Activated naive CD4-positive, alpha-beta T cell treated with anti-CD3 and anti-CD28 coated beads, Interleukin-2, amount 50 U/mL, for 16 hours (primary cell): ENCODE results near the gene IRF1.
A peak's percentile ranks its signal among the peaks of the same experiment; 100 is the strongest.
"Not testable (repeated sequence)": the region's sequence is repeated elsewhere in the genome, so short reads cannot be mapped to it uniquely, and the experiment has no call there.

ENCODE experiments used
- DNase-seq: peaks from one replicate; pipeline ENCODE4 v3.0.0-alpha.2; 2020

Gene IRF1, protein sequence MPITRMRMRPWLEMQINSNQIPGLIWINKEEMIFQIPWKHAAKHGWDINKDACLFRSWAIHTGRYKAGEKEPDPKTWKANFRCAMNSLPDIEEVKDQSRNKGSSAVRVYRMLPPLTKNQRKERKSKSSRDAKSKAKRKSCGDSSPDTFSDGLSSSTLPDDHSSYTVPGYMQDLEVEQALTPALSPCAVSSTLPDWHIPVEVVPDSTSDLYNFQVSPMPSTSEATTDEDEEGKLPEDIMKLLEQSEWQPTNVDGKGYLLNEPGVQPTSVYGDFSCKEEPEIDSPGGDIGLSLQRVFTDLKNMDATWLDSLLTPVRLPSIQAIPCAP

DNA sequence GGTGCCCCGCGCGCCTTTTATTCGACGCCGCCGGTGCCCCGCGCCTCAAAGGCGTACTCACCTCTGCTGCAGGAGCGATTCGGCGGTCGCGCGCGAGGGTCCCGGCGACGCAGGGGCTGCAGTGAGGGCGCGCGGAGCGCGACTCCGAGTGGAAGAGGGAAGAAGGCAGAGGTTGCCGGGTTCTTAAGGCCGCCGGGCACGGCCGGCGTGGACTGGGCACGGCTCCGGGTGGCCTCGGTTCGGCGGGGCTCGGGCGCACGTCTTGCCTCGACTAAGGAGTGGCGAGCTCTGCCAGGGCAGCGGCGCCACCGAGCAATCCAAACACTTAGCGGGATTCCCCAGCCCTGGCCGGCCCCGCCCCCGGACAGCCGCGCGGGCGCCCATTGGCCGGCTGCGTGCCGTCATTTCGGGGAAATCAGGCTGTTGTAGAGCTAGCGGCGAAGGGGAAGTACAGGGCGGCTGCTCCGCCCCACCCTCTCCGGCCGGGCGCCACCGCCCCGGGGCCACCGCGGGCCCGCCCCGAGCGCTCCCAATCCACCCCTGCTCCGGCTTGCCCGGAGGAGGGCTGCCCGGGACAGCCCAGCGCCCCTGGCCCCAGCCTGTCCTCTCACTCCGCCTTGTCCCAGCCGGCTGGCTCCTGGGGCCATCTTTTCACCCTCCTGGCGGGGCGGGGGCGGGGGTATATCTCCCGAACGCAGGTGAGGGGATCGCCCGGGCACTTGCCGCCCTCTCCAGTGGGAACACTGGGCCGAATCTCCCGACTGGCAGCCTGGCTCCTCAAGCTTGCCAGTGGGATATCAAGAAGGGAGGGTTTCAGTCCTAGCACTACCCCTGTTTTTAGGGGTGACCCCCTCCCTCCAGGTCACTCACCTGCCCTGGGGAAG lies at the start of gene IRF1:
IRF1 (minus strand) TSS at position 290 of the 884 bp plus-strand sequence. CDS start 1,295 bp downstream, outside the sequence.
- DNase-seq: peak; percentile 98

GRCh38 chr5:132540149-132540548 lies 49.6 kb upstream of the IRF1 start:
- DNase-seq: no peak

DNA sequence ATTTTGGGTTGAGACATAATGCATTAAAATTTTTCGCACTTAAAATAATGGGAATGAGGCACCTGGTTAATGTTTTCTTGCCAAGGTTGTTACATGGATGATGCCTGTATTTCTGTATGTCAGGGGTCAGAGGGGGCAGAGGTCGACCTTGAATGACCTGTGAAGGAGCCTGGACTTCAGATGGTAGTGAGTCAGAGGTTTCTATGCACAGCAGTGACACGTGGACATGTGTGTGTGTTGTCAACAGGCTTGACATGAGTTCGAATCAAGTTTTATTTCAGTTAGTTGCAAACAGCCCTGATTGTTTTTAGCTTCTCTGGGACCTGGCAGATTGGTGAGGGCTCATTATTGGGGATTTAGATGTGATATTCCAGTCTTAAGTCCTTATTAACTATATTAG lies 49.1 kb upstream of the IRF1 start:
- DNase-seq: no peak

GRCh38 chr5:132530946-132531345 lies 40.4 kb upstream of the IRF1 start:
- no peak for DNase-seq

GRCh38 chr5:132528866-132529634 lies 38.5 kb upstream of the IRF1 start:
- no peak for DNase-seq

- DNase-seq: no peak
Measured at GRCh38 chr5:132528021-132528420, 37.4 kb upstream of the IRF1 start.

- DNase-seq: no peak
Measured at GRCh38 chr5:132526974-132527564, 36.5 kb upstream of the IRF1 start.

DNA sequence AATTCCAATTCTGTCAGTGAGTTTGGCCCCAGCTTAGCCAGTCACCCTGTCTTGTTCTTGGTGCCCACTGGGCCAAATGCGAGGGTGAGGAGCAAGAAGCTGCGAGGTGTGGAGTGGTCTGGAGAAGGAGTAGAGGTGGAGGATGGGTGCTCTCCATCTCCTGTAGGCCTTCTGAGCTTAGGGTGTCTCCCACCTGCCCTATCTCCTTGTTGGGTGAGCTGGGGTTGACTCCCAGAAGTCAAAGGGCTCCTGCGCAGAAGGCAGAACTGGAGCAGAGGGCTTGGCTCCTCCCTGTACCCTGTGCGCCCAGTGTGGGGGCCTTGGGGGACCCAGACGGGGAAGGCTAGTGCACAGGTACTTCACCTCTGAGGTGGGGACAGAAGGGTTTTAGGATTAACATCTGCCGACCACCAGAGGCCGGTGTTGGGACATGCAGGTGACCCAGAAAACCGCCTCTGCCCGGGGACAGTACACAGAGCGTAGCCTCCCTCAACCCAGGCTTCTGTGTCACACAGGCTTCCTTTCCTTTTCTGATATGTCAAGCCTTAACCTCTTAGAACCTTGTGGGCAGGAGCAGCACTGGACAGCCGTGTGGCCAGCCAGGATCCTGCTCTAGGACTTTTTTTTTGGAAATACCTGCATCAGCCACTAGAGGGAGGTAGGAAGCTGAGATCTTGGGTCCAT lies 35.9 kb upstream of the IRF1 start:
- DNase-seq: peak; percentile 27

GRCh38 chr5:132525299-132525724 lies 34.7 kb upstream of the IRF1 start:
- no peak for DNase-seq

- DNase-seq: not testable (repeated sequence)
Measured at GRCh38 chr5:132524877-132525276, 34.3 kb upstream of the IRF1 start.

- not testable (repeated sequence) for DNase-seq
Measured at GRCh38 chr5:132522067-132522466, 31.5 kb upstream of the IRF1 start.

DNA sequence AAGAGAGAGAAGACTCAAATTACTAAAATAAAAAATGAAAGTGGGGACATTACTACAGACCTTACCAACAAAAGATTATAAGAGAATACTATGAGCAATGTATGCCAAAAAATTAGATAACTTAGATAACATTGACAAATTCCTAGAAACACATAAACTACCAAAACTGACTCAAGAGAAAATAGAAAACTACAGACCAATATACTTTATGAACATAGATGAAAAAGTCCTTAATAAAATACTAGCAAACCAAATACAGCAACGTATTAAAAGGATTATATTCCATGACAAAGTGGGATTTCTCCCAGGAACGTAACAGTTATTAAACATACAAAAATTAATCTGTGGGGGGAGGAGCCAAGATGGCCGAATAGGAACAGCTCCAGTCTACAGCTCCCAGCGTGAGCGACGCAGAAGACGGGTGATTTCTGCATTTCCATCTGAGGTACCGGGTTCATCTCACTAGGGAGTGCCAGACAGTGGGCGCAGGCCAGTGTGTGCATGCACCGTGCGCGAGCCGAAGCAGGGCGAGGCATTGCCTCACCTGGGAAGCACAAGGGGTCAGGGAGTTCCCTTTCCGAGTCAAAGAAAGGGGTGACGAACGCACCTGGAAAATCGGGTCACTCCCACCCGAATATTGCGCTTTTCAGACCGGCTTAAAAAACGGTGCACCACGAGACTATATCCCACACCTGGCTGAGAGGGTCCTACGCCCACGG lies 23.2 kb upstream of the IRF1 start:
- DNase-seq: not testable (repeated sequence)

- no peak for DNase-seq
Measured at GRCh38 chr5:132510076-132510475, 19.5 kb upstream of the IRF1 start.

DNA sequence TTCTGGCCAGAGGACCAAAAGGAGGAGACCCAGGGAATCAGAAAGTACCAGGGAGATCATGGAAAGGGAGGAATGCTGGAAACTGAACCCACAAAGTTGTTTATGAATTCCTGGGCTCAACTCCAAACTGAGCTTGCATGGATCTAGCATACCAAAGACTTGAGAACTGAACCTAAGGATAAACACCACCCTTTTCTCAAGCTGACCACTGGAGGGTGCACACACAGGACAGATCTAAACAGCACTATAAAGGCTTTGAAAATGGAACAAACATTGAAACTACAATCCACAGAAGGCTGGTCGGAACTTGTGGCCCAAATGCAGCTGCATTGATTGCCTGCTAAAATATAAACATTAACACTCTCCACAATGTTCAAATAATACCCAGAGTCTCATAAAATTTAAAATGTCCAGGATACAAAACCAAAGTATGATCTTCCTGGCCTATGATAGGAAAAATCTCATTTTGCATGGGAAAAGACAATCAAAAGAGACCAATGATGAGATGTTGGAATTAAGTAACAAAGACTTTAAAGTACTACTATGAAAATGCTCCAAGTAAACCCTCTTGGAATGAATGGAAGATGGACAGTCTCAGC lies 15.6 kb upstream of the IRF1 start:
- no peak for DNase-seq

DNA sequence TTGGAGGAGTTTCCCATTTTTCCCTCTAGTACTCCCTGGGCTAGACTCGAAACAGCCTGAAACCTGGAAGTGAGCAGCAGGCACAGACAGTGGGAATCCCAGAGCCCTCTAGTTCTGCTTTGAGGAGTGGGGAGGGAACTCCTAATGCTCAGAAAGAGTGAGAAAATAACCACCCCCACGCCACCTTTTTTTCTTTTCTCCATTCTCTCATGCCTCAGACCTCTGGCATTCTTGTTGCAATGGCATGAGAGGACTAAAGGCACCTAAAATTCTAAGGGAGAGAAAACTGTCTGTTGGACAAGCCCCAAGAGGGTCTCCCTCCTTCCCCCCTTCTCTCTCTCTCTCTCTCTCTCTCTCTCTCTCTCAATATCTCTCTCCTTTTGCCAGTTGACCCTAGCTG lies 15.1 kb upstream of the IRF1 start:
- no peak for DNase-seq

DNA sequence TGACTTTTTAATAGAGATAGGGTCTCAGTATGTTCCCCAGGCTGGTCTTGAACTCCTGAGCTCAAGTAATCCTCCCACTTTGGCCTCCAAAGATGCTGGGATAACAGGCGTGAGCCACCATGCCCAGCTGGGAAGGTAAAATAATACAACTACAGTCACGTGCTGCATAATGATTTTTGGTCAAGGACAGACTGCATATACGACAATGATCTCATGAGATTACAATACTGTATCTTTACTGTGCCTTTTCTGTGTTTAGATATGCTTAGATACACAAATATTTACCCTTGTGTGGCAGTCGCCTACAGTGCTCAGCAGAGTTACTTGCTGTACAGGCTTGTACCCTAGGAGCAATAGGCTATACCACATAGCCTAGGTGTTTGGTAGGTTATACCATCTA lies 14.2 kb upstream of the IRF1 start:
- no peak for DNase-seq

- no peak for DNase-seq
Measured at GRCh38 chr5:132503244-132503643, 12.7 kb upstream of the IRF1 start.

GRCh38 chr5:132501961-132502931 lies 11.7 kb upstream of the IRF1 start:
- no peak for DNase-seq

DNA sequence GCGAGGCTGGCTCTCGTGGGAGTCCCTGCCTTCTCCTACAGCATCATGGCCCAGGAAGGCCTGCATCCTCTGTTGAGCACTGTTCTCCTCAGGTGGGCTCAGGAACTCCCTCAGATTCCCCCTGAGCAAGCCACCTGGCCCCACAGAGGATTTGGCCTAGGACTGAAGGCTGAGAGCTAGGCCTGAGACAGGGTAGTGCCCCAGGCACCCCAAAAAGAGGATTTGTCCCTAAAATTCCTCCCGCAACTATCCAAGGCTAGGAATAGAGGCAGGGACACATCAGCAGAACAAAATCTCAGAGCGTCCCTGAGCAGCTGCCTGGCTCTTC lies 11.0 kb upstream of the IRF1 start:
- DNase-seq: no peak
